Activated CD4-positive, alpha-beta T cell treated with anti-CD3 and anti-CD28 coated beads for 1 hour (primary cell): ENCODE results near the gene KIFC3.

ENCODE experiments used
- DNase-seq: peaks from one replicate; pipeline ENCODE4 v3.0.0-alpha.2; 2020

Gene KIFC3

DNA sequence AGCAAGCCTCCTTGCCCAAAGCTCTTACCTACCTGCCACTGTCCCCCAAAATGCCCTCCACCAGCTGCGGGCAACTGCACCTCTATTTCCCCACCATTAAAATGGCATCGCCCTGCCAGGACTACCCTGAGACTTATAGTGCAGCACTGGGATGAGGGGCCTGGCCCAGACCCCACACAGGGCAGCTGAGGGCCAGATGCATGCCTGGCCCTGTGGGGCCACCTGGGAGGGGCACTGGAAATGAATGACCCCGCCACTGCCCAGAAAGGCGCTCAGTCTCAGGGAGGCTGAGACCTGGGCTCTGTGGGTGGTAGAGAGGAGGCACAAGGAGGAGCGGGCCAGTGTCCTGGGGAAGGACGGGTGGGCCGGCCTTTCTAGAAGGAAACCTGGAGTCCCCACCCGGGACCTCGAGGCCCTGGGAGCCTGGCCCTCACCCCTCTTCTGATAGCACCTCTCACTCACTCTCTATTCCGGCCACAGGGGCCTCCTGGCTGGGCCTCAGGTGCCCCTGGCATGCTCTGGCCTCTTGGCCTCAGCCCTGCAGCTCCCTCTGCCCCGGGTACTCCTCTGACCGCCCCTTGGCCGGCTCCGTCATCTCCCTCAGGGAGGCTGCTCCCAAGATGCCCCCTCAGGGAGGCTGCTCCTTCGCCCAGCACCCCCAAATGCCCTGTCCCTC is 39.8 kb downstream of the KIFC3 start:
- no peak for DNase-seq

DNA sequence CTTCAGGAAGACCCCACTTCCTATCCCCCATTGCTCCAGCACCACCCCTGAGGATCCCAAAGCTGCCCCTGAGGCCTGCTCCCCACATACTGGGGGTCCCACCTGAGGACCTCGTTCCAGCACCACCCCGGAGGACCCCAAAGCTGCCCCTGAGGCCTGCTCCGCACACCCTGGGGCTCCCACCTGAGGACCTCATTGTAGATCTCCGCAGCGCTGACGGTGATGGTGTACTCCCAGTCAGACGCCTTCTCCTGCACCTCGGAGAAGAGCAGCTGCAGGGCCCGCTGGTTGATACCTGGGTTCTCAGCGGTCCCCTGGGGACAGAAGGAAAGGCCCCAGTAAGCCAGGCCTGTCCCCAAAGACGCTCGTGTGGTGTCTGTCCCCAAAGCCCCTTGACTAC is 40.3 kb downstream of the KIFC3 start:
- no peak for DNase-seq

DNA sequence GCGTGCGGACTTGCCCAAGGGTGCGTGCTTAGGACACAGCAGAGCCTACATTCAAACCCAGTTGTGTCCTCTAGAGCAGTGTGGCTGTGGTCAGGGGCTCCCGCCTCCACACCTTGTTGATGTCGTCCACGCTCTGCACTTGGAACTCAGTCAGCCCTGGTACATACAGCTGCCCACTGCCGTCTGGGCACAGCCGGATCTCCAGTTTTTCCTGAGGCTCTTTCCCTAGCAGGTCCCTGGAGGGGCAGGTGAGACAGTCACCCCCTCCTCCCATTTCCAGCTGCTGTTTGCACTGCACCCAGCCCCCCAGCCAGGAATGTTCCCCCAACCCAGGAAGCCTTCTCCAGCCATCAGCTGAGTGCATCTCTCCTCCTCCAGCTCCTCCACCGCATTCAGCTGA is 41.0 kb downstream of the KIFC3 start:
- no peak for DNase-seq

DNA sequence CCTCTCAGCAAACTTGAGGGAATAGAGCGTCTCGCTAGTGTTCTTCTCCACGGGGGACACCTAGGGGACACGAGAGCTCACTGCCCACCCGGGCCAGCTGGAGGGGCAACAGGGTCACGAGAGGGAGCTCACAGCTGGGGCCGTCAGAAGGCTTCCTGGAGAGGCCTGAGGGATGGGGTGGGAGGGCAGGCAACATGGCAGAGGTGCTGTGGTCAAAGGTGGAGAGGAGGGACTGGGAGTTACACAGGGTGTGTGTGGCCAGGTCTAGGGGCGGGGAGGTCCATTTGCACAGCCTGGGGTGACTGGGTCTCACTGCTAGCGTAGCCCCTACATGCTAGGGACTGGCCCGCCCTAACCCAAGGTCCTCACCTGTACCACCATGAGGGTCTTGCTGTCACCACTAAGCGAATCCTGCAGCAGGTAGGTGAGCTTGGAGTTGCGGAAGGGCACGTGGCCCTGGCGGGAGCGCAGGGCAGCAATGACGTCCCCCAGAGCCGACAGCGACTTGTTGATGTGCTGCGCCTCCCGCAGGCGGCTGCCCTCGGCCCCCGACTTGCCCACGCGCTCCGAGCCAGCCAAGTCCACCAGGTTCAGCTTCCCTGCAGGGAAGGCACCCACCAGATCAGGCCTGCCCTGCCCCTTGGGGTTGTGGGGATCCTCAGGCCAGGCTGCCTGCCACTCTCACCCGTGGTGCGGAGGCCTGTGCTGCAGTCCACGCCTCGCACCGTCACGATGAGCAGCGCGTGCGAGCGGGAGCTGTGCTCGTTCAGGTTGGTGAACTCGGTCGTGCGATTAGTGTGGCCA is 41.7 kb downstream of the KIFC3 start:
- no peak for DNase-seq

DNA sequence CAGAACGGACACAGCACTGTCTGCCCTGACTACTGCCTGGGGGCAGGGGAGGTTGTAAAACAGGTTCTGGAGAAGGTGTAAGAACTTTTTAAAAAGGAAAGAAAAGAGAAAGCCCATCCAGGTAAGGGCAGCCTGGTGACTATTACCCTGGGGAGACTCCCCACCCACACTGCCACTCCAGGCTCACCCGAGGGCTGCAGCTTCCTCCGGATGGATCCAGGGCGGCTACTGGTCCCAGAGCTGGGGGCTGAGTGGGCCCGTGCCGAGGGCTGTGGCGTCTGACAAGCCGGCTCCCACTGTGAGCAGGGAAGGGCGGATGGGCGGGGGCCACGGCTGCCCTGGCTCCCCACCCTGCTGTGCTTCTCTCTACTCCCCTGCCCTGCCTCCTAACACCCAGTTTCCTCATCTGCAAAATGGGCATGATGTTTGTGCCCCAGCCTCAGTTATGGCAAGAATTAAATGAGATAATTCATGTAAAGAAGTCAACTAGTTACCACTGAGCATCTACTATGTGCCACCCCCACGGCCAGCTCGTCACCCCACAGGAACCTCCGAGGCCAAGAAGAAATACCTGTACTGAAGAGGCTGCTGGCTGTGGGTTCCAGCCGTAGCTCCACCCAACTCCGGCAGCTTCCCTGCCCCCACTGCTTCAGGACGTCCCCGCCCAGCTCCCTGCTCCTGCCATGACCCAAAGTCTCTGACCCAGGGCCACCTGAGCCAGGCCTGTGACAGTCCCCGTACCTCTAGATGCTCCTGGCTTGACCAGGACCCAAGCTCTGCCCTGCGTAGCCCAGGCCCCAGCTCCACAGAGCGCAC is 42.5 kb downstream of the KIFC3 start:
- DNase-seq, result no peak

DNA sequence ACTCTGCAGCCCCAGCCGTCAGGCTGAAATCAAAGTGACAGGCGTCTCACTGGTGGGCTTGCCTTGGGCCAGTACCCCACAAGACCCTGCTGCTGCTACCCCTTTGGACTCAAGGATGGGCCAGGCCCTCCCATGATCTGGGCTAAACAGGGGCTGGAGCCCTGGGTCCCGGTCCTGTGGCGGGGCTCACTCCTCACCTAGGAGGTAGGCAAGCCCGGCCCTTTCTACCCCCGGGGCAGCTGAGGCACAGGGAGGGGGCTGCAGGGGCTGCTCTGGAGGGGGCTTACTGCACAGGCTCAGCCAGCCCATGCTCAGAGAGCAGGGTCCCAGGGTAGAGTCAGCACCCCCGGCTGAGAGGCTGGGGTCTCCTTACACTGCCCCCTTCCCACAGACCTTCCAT is 43.2 kb downstream of the KIFC3 start:
- DNase-seq, result no peak

DNA sequence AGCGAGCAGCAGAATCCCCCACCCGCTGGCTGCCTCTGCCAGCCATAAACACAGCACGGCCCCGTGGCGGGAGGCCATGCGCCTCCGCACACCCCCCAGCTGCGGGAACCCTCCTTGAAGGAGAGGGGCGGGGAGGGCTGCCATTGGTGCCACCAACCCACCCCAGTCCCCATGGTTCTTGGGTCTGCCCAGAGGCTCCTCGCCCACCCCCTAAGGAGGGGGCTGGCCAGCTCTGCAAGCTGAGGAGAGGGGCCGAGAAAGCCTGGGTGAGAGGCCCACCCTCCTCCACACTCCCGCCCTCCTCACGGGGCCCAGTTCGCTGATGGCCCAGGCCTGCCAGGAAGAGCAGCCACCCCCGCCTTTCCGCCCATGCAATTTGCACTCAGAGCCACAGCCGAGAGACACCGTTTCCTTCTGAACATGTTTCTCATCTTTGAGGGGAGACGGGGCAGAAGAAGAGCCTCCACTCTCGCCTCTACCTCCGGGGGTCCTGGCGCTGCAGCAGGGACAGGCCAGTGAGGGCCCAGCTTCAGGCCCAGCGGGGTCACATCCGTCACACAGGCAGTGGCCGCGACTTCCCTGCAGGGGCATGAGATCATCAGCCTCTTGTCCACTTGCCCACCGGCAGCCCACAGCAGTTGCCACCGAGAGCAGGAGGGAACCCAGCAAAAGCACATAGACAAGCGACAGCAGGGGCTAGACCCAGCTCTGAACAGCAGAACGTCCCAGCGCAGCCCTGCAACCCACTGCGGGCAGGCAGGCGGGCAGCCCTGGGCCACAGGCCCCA is 43.8 kb downstream of the KIFC3 start:
- no peak for DNase-seq

DNA sequence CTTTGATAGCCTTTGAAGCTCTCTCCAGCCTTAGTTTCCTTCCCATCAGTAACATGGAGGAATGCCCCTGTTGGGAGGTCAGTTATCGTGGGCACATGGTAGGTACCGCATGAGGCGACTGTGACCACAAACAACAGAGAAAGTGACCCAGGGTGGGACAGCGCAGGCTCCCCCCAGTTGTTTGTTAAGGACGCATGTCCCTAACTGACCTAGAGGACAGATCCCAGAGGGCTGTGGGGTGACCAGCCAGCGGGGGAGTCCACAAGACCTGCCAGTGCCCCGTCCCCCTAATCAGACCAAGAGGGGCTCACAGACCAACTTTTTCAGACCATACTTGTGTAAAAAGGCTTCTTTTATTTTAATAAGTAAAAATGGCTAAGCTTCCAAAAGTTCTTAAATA is 44.4 kb downstream of the KIFC3 start:
- no peak for DNase-seq

DNA sequence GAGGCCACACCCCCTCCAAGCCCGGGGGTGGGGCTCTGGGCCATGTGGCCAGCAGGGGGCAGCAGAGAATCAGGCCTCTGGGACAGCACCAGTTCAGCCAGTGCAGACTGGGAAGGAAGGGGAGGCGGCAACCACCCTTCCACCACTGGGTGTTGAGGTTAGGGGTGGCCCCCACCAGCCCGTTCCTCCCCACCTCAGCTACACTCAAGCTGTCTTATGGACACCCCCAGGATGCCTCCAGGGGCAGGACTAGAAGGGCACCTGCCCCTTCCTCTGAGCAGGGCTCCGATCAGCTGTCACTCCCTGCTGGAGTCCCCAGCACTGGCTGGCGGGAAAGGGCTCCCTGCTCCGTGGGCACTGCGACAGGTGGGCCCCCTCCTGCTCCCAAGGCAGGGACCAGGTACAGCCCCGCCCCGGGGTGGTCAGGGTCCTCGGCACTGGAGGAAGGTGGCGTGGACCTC is 44.9 kb downstream of the KIFC3 start:
- peak; percentile 77 for DNase-seq

DNA sequence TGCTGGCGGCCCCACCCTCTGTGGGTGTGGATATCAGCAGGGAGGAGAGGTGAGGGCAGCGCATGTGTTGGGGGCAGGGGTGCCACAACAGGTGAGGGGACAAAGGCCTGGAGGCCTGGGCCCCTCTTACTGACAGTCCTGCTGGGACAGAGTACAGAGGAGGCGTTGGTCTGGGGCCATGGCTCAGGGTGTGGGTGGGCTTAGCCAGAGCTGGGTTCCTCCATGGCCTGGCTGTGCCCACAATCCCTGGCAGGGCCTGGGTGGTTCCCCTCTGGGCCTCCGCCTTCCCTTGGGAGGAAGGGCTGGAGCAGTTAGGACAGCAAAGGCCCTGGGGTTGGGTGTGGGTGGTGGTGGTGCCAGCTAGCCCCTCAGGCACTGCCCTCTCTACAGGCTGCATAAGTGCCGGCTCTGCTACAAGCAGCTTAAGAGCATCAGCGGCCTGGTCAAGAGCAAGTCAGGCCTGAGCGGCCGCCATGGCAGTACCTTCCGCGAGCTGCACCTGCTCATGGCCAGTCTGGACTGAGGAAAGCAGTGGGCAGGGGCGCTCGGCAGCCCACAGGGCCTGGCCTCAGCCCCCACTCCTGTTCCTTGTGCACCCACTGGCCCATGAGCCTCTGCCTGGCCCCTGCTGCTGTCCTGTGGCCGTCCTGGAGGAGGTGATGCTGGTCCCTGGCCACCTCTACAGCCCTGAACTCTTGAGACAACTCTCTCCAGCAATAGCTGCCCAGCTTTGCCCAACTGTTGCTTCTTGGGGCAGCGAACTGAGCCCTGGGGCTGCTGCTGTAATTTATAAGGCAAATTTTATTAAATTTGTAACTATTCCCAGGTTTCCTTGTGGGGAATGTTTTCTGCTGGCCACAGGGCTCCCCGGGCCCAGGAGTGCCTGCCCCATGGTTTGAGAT is 45.6 kb downstream of the KIFC3 start:
- no peak for DNase-seq

DNA sequence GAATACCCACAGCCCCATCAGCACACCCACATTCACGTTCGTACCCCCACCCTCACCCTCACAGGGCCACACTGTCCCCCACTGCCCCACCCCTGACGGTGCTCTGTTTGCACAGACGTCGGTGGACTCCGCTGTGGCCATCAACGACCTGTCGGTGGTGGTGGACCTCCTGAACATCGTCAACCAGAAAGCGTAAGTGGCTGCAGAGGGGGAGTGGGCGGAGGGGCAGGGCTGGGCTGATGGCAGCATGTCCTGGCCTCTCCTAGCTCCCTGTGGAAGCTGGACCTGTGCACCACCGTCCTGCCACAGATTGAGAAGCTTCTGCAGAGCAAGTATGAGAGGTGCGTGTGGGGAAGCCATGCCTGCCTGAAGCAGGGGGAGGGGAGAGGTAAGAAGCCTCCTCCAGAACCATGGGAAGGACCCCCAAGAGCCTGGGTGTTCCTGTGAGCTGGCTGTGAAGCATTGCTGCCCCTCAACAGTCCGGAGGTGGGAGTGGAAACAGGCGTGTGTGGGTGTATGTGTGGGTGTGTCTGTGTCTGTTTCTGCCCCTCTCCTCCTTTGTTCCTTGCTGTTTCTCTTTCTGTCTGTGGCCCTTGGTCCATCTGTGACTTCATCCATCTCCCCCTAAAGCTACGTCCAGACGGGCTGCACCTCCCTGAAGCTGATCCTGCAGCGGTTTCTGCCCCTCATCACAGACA is 46.4 kb downstream of the KIFC3 start:
- no peak for DNase-seq

DNA sequence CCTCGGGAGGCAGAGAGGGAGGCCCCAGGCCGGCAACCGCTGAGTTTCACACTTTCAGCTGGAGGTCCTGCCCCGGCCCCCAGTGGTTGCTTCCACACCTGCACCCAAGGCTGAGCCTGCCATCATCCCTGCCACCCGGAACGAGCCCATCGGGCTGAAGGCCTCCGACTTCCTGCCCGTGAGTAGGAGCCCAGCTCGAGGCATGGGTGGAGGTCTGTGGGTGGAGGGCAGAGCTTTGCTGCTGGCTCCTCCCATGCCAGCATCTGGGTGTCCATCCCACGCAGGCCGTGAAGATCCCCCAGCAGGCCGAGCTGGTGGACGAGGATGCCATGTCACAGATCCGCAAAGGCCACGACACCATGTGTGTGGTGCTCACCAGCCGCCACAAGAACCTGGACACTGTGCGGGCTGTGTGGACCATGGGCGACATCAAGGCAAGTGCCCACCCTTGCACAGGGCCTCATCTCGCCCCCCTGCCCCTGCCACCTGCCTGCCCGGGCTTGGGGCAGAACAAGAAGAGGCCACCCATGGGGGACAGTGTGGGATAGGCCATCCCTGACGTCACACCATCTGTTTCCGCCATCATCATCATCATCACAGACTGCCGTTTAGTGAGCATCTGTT is 47.1 kb downstream of the KIFC3 start:
- no peak for DNase-seq

DNA sequence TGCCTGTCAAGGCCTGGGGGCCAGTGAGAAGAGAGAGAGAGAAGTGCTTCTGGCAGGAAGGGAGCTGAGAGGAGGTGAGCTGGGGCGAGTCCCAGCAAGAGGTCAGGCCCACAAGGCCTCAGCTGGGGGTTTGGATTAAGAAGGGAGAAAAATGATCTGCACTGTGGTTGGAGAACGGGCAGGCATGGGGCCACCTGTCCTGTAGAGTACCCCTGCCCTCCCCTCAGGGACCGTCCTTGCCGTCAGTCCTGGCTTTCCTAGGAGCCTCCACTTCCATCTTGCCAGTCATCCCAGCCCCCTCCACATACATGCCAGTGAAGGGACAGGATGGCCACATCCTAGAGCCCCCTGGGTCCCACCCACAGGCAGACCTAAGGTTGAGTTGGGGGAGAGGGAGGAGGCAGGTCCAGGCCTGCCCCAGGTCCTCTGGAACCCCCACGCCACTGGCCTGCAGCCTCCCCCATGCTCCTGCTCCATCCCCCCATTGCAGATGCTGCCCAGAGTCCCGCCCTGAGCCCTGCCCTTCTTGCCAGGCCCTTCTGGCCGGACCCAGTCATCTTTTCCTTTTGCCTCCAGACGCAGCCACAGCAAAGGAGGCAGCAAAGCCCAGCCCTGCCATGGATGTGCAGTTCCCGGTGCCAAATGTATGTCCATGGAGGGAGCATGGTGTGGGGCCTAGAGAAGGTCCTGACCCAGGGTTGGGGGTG is 47.8 kb downstream of the KIFC3 start:
- no peak for DNase-seq

DNA sequence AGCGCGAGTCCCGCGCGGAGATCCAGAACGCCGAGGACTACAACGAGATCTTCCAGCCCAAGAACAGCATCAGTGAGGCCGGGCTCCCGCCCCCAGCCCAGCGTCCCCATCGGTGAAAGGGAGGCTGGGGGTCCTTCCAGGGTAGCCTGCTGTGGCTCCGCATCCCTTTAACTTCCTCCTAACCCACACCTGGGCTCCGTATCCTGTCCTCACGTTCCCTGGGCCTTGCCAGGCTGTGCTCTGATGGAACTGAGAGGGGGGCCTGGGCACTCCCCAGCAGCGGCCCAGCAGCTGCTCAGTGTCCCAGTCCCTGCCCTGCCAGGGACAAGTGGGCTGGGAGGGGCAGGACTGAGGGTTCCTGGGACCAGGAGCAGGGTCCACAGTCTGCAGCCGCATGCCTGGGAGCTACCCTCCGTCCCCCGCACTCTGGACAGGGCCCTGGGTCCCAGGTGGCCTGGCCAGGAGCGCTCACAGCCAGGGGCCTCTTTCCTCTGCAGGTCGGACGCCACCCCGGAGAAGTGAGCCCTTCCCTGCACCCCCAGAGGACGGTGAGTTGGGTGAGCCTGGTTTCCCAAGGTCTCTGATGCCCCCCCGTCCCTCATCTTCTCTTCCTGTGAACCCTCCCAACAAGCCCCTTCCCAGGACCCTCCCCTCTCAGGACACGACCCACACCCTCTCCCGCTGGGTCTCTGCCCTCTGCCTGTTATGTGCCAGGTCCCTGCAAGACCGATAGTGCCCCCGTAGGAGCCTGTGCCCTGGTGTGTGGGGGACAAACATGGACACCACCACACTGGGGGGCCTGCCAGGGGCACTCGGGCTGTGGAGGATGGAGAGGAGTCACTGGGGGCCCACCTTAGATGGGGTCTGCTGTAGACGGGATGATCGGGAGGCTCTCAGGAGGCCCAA is 48.6 kb downstream of the KIFC3 start:
- no peak for DNase-seq

DNA sequence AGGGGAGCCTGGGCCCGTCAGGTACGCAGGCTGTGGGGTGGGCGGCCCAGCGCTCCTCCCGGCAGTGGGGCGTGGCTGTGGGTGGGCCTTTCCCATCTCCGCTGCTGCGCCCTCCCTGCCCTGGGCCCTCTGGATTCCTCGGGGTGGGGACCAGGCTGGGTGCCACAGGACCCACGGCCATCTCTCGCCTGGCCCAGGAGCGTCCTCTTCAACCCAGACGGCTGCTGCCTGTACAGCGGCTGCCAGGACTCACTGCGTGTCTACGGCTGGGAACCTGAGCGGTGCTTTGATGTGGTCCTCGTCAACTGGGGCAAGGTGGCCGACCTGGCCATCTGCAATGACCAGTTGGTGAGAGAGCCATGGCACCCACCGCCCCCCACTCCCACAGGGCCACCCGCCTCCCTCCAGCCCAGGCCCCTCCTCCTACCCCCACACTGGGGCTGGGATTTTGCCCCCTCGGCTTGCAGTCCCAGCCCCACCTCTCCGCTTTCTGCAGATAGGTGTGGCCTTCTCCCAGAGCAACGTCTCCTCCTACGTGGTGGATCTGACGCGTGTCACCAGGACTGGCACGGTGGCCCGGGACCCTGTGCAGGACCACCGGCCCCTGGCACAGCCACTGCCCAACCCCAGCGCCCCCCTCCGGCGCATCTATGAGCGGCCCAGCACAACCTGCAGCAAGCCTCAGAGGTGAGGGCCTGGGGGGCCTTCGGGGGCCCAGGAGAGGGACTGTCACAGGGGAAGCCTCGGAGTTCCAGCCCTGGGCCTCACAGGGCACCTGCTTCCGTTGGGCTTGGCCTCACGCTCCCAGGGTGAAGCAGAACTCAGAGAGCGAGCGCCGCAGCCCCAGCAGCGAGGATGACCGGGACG is 49.5 kb downstream of the KIFC3 start:
- no peak for DNase-seq

DNA sequence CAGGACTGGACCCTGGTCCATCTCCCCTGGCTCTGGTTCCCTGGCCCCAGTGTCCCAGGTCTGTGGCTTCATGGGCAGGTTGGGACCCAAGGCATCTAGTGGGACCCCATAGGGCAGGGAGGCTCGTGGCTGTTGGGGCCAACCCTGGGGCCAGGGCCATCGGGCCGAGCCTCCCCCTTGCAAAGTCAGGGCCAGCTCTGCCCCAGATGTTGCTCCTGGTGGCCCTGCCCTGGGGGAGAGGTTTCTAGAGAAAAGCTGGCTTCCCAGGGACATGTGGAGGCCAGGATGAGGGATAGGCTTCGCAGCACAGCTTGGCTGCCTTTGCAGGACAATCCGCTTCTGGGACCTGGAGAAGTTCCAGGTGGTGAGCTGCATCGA is 50.1 kb downstream of the KIFC3 start:
- DNase-seq, result no peak

DNA sequence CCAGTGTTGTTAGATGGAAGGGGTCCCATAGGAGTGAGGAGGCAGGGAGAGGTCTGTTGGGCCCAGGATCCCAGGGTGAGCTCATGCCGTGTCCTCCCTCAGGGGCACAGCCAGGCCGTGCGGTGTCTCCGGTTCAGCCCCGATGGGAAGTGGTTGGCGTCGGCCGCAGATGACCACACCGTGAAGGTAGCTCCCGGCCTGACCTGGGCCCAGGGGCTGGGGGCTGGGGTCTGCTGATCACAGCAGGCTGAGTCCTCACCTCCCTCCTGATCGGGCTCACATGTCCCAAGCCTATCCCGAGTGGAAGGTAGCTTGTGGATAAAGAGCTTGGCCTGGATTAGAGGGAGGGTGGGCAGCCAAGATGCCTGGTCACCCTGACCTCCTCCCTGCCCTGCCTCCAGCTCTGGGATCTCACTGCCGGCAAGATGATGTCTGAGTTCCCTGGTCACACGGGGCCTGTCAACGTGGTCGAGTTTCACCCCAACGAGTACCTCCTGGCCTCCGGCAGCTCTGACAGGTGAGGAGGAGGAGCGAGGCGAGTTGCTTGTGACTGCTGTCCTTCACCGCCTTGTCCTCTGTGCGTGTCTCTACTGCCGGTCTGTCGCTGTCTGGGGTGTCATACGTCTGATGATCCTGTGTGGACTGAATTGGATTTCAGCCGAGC is 50.6 kb downstream of the KIFC3 start:
- no peak for DNase-seq
